HEK293T (cell line): ENCODE measurements around the gene ACADL.

ENCODE experiments used
- BHLHE40 ChIP-seq: fragments of 450-650 bp; IDR thresholded peaks from 2 replicates; pipeline ENCODE4 v1.6.1; 2016; ENCODE audit warnings: mild to moderate bottlenecking, moderate library complexity, borderline replicate concordance
- ELF4 ChIP-seq: fragments of 450-650 bp; IDR thresholded peaks from 2 replicates; pipeline ENCODE4 v1.6.1; 2017; ENCODE audit warnings: antibody characterized with exemption
- FOXA1 ChIP-seq: fragments of 450-650 bp; IDR thresholded peaks from 2 replicates; pipeline ENCODE4 v1.6.1; 2016; ENCODE audit warnings: mild to moderate bottlenecking
- FOXK2 ChIP-seq: fragments of 450-650 bp; IDR thresholded peaks from 2 replicates; pipeline ENCODE4 v1.6.1; 2016; ENCODE audit warnings: mild to moderate bottlenecking
- FOXM1 ChIP-seq: fragments of 450-650 bp; IDR thresholded peaks from 2 replicates; pipeline ENCODE4 v1.6.1; 2017; ENCODE audit warnings: mild to moderate bottlenecking, borderline replicate concordance
- L3MBTL2 ChIP-seq: fragments of 450-650 bp; conservative IDR thresholded peaks from 2 replicates; pipeline ENCODE4 v1.6.1; 2016; ENCODE audit warnings: mild to moderate bottlenecking
- LEF1 ChIP-seq: fragments of 450-650 bp; IDR thresholded peaks from 2 replicates; pipeline ENCODE4 v1.6.1; 2017; ENCODE audit warnings: mild to moderate bottlenecking, borderline replicate concordance
- SP1 ChIP-seq: fragments of 450-650 bp; IDR thresholded peaks from 2 replicates; pipeline ENCODE4 v1.6.1; 2017
- ZNF384 ChIP-seq: fragments of 450-650 bp; IDR thresholded peaks from 2 replicates; pipeline ENCODE4 v1.6.1; 2016

GRCh38 chr2:210170446-210171303 lies 54.6 kb downstream of the ACADL start:
- TF ChIP-seq BHLHE40 (no peak), SP1 (no peak), ELF4 (no peak), FOXA1 (no peak), LEF1 (no peak), L3MBTL2 (peak; percentile 71), FOXK2 (no peak), ZNF384 (no peak), FOXM1 (no peak)
